Measurements from ENCODE around the gene ALMS1. TPM values are rescaled to one million over a fixed set of nuclear protein-coding genes. Genes with fewer than 3 reads are reported as not detected.
"Not testable (repeated sequence)": the region's sequence is repeated elsewhere in the genome, so short reads cannot be mapped to it uniquely, and the experiment has no call there.

Gene ALMS1
- polyA plus RNA-seq, 1 donor (not counting 4 experiments of a cell fraction or from before 2014, with no cell fraction given), result 4.4 TPM

- no peak for FAIRE-seq
Measured at GRCh38 chr2:73341039-73341438, 44.6 kb upstream of the ALMS1 start.

GRCh38 chr2:73343992-73344391 is 41.6 kb upstream of the ALMS1 start:
- no peak overlapping the region for H3K4me3 ChIP-seq (ENCODE audit: control insufficient read depth in 2 of 3, extremely low read depth in 1 of 3, insufficient read depth in 2 of 3, low read depth in 1 of 3, low read length in 3 of 3)
- no peaks in the 10 kb centered on the region for H3K36me3 ChIP-seq (ENCODE audit: control insufficient read depth in 2 of 2, extremely low read depth in 1 of 2, insufficient read depth in 2 of 2, low read length in 2 of 2)
- H3K4me1 ChIP-seq (ENCODE audit: control insufficient read depth, extremely low read depth, insufficient read depth, low read length), result no peaks in the 10 kb centered on the region
- no peaks in the 10 kb centered on the region for H4K20me1 ChIP-seq (ENCODE audit: control insufficient read depth, extremely low read depth, insufficient read depth, low read length)
- no peak overlapping the region for H3K27ac ChIP-seq (ENCODE audit: control insufficient read depth, insufficient read depth, low read length)
- DNase-seq (ENCODE audit: low read depth, low spot score) (no peak), FAIRE-seq (no peak)
- no peak overlapping the region for H3K4me2 ChIP-seq (ENCODE audit: control insufficient read depth, extremely low read depth, insufficient read depth, low read depth, low read length)
- dilution Hi-C loops (cut with MboI; ENCODE audit: extremely low pct_ligation_motif_present, low sequenced_read_pairs), result no loop called here
- H2AFZ ChIP-seq (ENCODE audit: control insufficient read depth, low read length), result no peak overlapping the region
- peaks cover 3% of the 10 kb centered on the region for H3K27me3 ChIP-seq (ENCODE audit: control insufficient read depth, extremely low read depth, insufficient read depth, low read length)
- H3K9me3 ChIP-seq (ENCODE audit: control insufficient read depth, low read depth, low read length), result no peaks in the 10 kb centered on the region
- H3K9ac ChIP-seq (ENCODE audit: control insufficient read depth, extremely low read depth, insufficient read depth, low read length), result no peak overlapping the region
- H3K9me1 ChIP-seq (ENCODE audit: control insufficient read depth, extremely low read depth, insufficient read depth, low read length), result no peaks in the 10 kb centered on the region
- TF ChIP-seq EZH2 (IDR thresholded peaks at IDR 0.05; ENCODE audit: low read length) (no peak), CTCF (optimal IDR thresholded peaks at IDR 0.05 in 1 of 3, IDR thresholded peaks at IDR 0.05 in 1 of 3, conservative IDR thresholded peaks at IDR 0.05 in 1 of 3; ENCODE audit: extremely low read depth in 1 of 3, insufficient read depth in 2 of 3, low read length in 3 of 3) (no peak)
- no peaks in the 10 kb centered on the region for H3K79me2 ChIP-seq (ENCODE audit: control insufficient read depth, insufficient read depth, low read length)

More at GRCh38 chr2:73341039-73341438, 44.6 kb upstream of the ALMS1 start:
- Histone ChIP-seq H3K27ac (ENCODE audit: control insufficient read depth, insufficient read depth, low read length) (no peak overlapping the region), H3K79me2 (ENCODE audit: control insufficient read depth, insufficient read depth, low read length) (no peaks in the 10 kb centered on the region), H3K9ac (ENCODE audit: control insufficient read depth, extremely low read depth, insufficient read depth, low read length) (no peak overlapping the region), H2AFZ (ENCODE audit: control insufficient read depth, low read length) (no peak overlapping the region), H3K4me2 (ENCODE audit: control insufficient read depth, extremely low read depth, insufficient read depth, low read depth, low read length) (no peak overlapping the region), H3K36me3 (ENCODE audit: control insufficient read depth in 2 of 2, extremely low read depth in 1 of 2, insufficient read depth in 2 of 2, low read length in 2 of 2) (no peaks in the 10 kb centered on the region), H3K27me3 (ENCODE audit: control insufficient read depth, extremely low read depth, insufficient read depth, low read length) (peaks cover 3% of the 10 kb centered on the region), H3K9me3 (ENCODE audit: control insufficient read depth, low read depth, low read length) (no peaks in the 10 kb centered on the region), H4K20me1 (ENCODE audit: control insufficient read depth, extremely low read depth, insufficient read depth, low read length) (no peaks in the 10 kb centered on the region), H3K4me1 (ENCODE audit: control insufficient read depth, extremely low read depth, insufficient read depth, low read length) (no peaks in the 10 kb centered on the region), H3K9me1 (ENCODE audit: control insufficient read depth, extremely low read depth, insufficient read depth, low read length) (no peaks in the 10 kb centered on the region), H3K4me3 (ENCODE audit: control insufficient read depth in 2 of 3, extremely low read depth in 1 of 3, insufficient read depth in 2 of 3, low read depth in 1 of 3, low read length in 3 of 3) (no peak overlapping the region)
- dilution Hi-C loops (cut with MboI; ENCODE audit: extremely low pct_ligation_motif_present, low sequenced_read_pairs), result no loop called here
- no peak for TF ChIP-seq CTCF (optimal IDR thresholded peaks at IDR 0.05 in 1 of 3, IDR thresholded peaks at IDR 0.05 in 1 of 3, conservative IDR thresholded peaks at IDR 0.05 in 1 of 3; ENCODE audit: extremely low read depth in 1 of 3, insufficient read depth in 2 of 3, low read length in 3 of 3)
- TF ChIP-seq EZH2 (IDR thresholded peaks at IDR 0.05; ENCODE audit: low read length), result no peak
- DNase-seq (ENCODE audit: low read depth, low spot score), result no peak

- H4K20me1 ChIP-seq (ENCODE audit: control insufficient read depth, extremely low read depth, insufficient read depth, low read length); H3K4me3 ChIP-seq (ENCODE audit: control insufficient read depth in 2 of 3, extremely low read depth in 1 of 3, insufficient read depth in 2 of 3, low read depth in 1 of 3, low read length in 3 of 3); H3K27ac ChIP-seq (ENCODE audit: control insufficient read depth, insufficient read depth, low read length); H3K4me1 ChIP-seq (ENCODE audit: control insufficient read depth, extremely low read depth, insufficient read depth, low read length); DNase-seq (ENCODE audit: low read depth, low spot score); dilution Hi-C loops (cut with MboI; ENCODE audit: extremely low pct_ligation_motif_present, low sequenced_read_pairs); H3K9ac ChIP-seq (ENCODE audit: control insufficient read depth, extremely low read depth, insufficient read depth, low read length); H3K27me3 ChIP-seq (ENCODE audit: control insufficient read depth, extremely low read depth, insufficient read depth, low read length); H3K4me2 ChIP-seq (ENCODE audit: control insufficient read depth, extremely low read depth, insufficient read depth, low read depth, low read length); H3K9me3 ChIP-seq (ENCODE audit: control insufficient read depth, low read depth, low read length); FAIRE-seq; H3K79me2 ChIP-seq (ENCODE audit: control insufficient read depth, insufficient read depth, low read length); H3K36me3 ChIP-seq (ENCODE audit: control insufficient read depth in 2 of 2, extremely low read depth in 1 of 2, insufficient read depth in 2 of 2, low read length in 2 of 2); H2AFZ ChIP-seq (ENCODE audit: control insufficient read depth, low read length); H3K9me1 ChIP-seq (ENCODE audit: control insufficient read depth, extremely low read depth, insufficient read depth, low read length): not testable (repeated sequence)
Measured at GRCh38 chr2:73344747-73345146, 40.9 kb upstream of the ALMS1 start.

Measured in keratinocyte (primary cell).